ENCODE data around the gene WNT7A.

WNT7A gene

GRCh38 chr3:13798401-13798800 is 81.5 kb downstream of the WNT7A start:
- Histone ChIP-seq H3K27ac (ENCODE audit: insufficient read depth, low read length, poor library complexity, severe bottlenecking) (no peak overlapping the region), H3K9me3 (ENCODE audit: control insufficient read depth, low read length) (no peaks in the 10 kb centered on the region), H3K4me1 (ENCODE audit: control insufficient read depth, insufficient read depth, low read length, poor library complexity, severe bottlenecking) (no peaks in the 10 kb centered on the region), H3K36me3 (ENCODE audit: control insufficient read depth, insufficient read depth, low read length) (no peaks in the 10 kb centered on the region), H3K27me3 (replicated peaks; ENCODE audit: control insufficient read depth, insufficient read depth, low read length, poor library complexity, severe bottlenecking) (no peaks in the 10 kb centered on the region), H3K4me3 (ENCODE audit: insufficient read depth, low read depth, low read length, poor library complexity, severe bottlenecking) (no peak overlapping the region)
- no peak for DNase-seq

- no peak overlapping the region for H3K27ac ChIP-seq (ENCODE audit: insufficient read depth, low read length, poor library complexity, severe bottlenecking)
- no peak for DNase-seq
- no peak overlapping the region for H3K4me3 ChIP-seq (ENCODE audit: insufficient read depth, low read depth, low read length, poor library complexity, severe bottlenecking)
- H3K27me3 ChIP-seq (replicated peaks; ENCODE audit: control insufficient read depth, insufficient read depth, low read length, poor library complexity, severe bottlenecking) = no peaks in the 10 kb centered on the region
- no peaks in the 10 kb centered on the region for H3K36me3 ChIP-seq (ENCODE audit: control insufficient read depth, insufficient read depth, low read length)
- H3K9me3 ChIP-seq (ENCODE audit: control insufficient read depth, low read length) = no peaks in the 10 kb centered on the region
- no peaks in the 10 kb centered on the region for H3K4me1 ChIP-seq (ENCODE audit: control insufficient read depth, insufficient read depth, low read length, poor library complexity, severe bottlenecking)
Observed at GRCh38 chr3:13796701-13797460, 83.0 kb downstream of the WNT7A start.

GRCh38 chr3:13795816-13796215 is 84.1 kb downstream of the WNT7A start:
- H3K27ac ChIP-seq (ENCODE audit: insufficient read depth, low read length, poor library complexity, severe bottlenecking) = no peak overlapping the region
- DNase-seq = no peak
- no peak overlapping the region for H3K4me3 ChIP-seq (ENCODE audit: insufficient read depth, low read depth, low read length, poor library complexity, severe bottlenecking)
- H3K4me1 ChIP-seq (ENCODE audit: control insufficient read depth, insufficient read depth, low read length, poor library complexity, severe bottlenecking) = no peaks in the 10 kb centered on the region
- no peaks in the 10 kb centered on the region for H3K9me3 ChIP-seq (ENCODE audit: control insufficient read depth, low read length)
- no peaks in the 10 kb centered on the region for H3K27me3 ChIP-seq (replicated peaks; ENCODE audit: control insufficient read depth, insufficient read depth, low read length, poor library complexity, severe bottlenecking)
- no peaks in the 10 kb centered on the region for H3K36me3 ChIP-seq (ENCODE audit: control insufficient read depth, insufficient read depth, low read length)

- no peaks in the 10 kb centered on the region for H3K9me3 ChIP-seq (ENCODE audit: control insufficient read depth, low read length)
- no peak overlapping the region for H3K4me3 ChIP-seq (ENCODE audit: insufficient read depth, low read depth, low read length, poor library complexity, severe bottlenecking)
- no peaks in the 10 kb centered on the region for H3K27me3 ChIP-seq (replicated peaks; ENCODE audit: control insufficient read depth, insufficient read depth, low read length, poor library complexity, severe bottlenecking)
- no peak for DNase-seq
- H3K36me3 ChIP-seq (ENCODE audit: control insufficient read depth, insufficient read depth, low read length) = no peaks in the 10 kb centered on the region
- H3K4me1 ChIP-seq (ENCODE audit: control insufficient read depth, insufficient read depth, low read length, poor library complexity, severe bottlenecking) = no peaks in the 10 kb centered on the region
- H3K27ac ChIP-seq (ENCODE audit: insufficient read depth, low read length, poor library complexity, severe bottlenecking) = no peak overlapping the region
Observed at GRCh38 chr3:13794322-13794721, 85.5 kb downstream of the WNT7A start.

GRCh38 chr3:13793451-13793850 is 86.4 kb downstream of the WNT7A start:
- H3K4me1 ChIP-seq (ENCODE audit: control insufficient read depth, insufficient read depth, low read length, poor library complexity, severe bottlenecking) = no peaks in the 10 kb centered on the region
- no peaks in the 10 kb centered on the region for H3K27me3 ChIP-seq (replicated peaks; ENCODE audit: control insufficient read depth, insufficient read depth, low read length, poor library complexity, severe bottlenecking)
- no peaks in the 10 kb centered on the region for H3K9me3 ChIP-seq (ENCODE audit: control insufficient read depth, low read length)
- H3K36me3 ChIP-seq (ENCODE audit: control insufficient read depth, insufficient read depth, low read length) = no peaks in the 10 kb centered on the region
- no peak overlapping the region for H3K27ac ChIP-seq (ENCODE audit: insufficient read depth, low read length, poor library complexity, severe bottlenecking)
- no peak overlapping the region for H3K4me3 ChIP-seq (ENCODE audit: insufficient read depth, low read depth, low read length, poor library complexity, severe bottlenecking)
- DNase-seq = no peak

GRCh38 chr3:13792512-13793371 is 87.1 kb downstream of the WNT7A start:
- H3K36me3 ChIP-seq (ENCODE audit: control insufficient read depth, insufficient read depth, low read length) = no peaks in the 10 kb centered on the region
- no peaks in the 10 kb centered on the region for H3K4me1 ChIP-seq (ENCODE audit: control insufficient read depth, insufficient read depth, low read length, poor library complexity, severe bottlenecking)
- no peaks in the 10 kb centered on the region for H3K27me3 ChIP-seq (replicated peaks; ENCODE audit: control insufficient read depth, insufficient read depth, low read length, poor library complexity, severe bottlenecking)
- no peak overlapping the region for H3K27ac ChIP-seq (ENCODE audit: insufficient read depth, low read length, poor library complexity, severe bottlenecking)
- no peak overlapping the region for H3K4me3 ChIP-seq (ENCODE audit: insufficient read depth, low read depth, low read length, poor library complexity, severe bottlenecking)
- no peaks in the 10 kb centered on the region for H3K9me3 ChIP-seq (ENCODE audit: control insufficient read depth, low read length)
- DNase-seq = no peak

GRCh38 chr3:13792051-13792490 is 87.8 kb downstream of the WNT7A start:
- no peaks in the 10 kb centered on the region for H3K9me3 ChIP-seq (ENCODE audit: control insufficient read depth, low read length)
- DNase-seq = no peak
- H3K36me3 ChIP-seq (ENCODE audit: control insufficient read depth, insufficient read depth, low read length) = no peaks in the 10 kb centered on the region
- H3K27me3 ChIP-seq (replicated peaks; ENCODE audit: control insufficient read depth, insufficient read depth, low read length, poor library complexity, severe bottlenecking) = no peaks in the 10 kb centered on the region
- H3K4me3 ChIP-seq (ENCODE audit: insufficient read depth, low read depth, low read length, poor library complexity, severe bottlenecking) = no peak overlapping the region
- no peak overlapping the region for H3K27ac ChIP-seq (ENCODE audit: insufficient read depth, low read length, poor library complexity, severe bottlenecking)
- H3K4me1 ChIP-seq (ENCODE audit: control insufficient read depth, insufficient read depth, low read length, poor library complexity, severe bottlenecking) = no peaks in the 10 kb centered on the region

GRCh38 chr3:13791198-13792050 is 88.4 kb downstream of the WNT7A start:
- no peaks in the 10 kb centered on the region for H3K27me3 ChIP-seq (replicated peaks; ENCODE audit: control insufficient read depth, insufficient read depth, low read length, poor library complexity, severe bottlenecking)

GRCh38 chr3:13790376-13791197 is 89.3 kb downstream of the WNT7A start:
- no peaks in the 10 kb centered on the region for H3K36me3 ChIP-seq (ENCODE audit: control insufficient read depth, insufficient read depth, low read length)
- no peaks in the 10 kb centered on the region for H3K9me3 ChIP-seq (ENCODE audit: control insufficient read depth, low read length)
- no peak overlapping the region for H3K27ac ChIP-seq (ENCODE audit: insufficient read depth, low read length, poor library complexity, severe bottlenecking)
- no peak for DNase-seq
- H3K4me1 ChIP-seq (ENCODE audit: control insufficient read depth, insufficient read depth, low read length, poor library complexity, severe bottlenecking) = no peaks in the 10 kb centered on the region
- no peak overlapping the region for H3K4me3 ChIP-seq (ENCODE audit: insufficient read depth, low read depth, low read length, poor library complexity, severe bottlenecking)
- H3K27me3 ChIP-seq (replicated peaks; ENCODE audit: control insufficient read depth, insufficient read depth, low read length, poor library complexity, severe bottlenecking) = no peaks in the 10 kb centered on the region

More at GRCh38 chr3:13791198-13792050, 88.4 kb downstream of the WNT7A start:
- Histone ChIP-seq H3K27ac (ENCODE audit: insufficient read depth, low read length, poor library complexity, severe bottlenecking) (no peak overlapping the region), H3K4me1 (ENCODE audit: control insufficient read depth, insufficient read depth, low read length, poor library complexity, severe bottlenecking) (no peaks in the 10 kb centered on the region), H3K4me3 (ENCODE audit: insufficient read depth, low read depth, low read length, poor library complexity, severe bottlenecking) (no peak overlapping the region), H3K36me3 (ENCODE audit: control insufficient read depth, insufficient read depth, low read length) (no peaks in the 10 kb centered on the region), H3K9me3 (ENCODE audit: control insufficient read depth, low read length) (no peaks in the 10 kb centered on the region)
- no peak for DNase-seq
